ENCODE data around the gene HPGD.
A peak's percentile ranks its signal among the peaks of the same experiment; 100 is the strongest.

The HPGD gene

DNA sequence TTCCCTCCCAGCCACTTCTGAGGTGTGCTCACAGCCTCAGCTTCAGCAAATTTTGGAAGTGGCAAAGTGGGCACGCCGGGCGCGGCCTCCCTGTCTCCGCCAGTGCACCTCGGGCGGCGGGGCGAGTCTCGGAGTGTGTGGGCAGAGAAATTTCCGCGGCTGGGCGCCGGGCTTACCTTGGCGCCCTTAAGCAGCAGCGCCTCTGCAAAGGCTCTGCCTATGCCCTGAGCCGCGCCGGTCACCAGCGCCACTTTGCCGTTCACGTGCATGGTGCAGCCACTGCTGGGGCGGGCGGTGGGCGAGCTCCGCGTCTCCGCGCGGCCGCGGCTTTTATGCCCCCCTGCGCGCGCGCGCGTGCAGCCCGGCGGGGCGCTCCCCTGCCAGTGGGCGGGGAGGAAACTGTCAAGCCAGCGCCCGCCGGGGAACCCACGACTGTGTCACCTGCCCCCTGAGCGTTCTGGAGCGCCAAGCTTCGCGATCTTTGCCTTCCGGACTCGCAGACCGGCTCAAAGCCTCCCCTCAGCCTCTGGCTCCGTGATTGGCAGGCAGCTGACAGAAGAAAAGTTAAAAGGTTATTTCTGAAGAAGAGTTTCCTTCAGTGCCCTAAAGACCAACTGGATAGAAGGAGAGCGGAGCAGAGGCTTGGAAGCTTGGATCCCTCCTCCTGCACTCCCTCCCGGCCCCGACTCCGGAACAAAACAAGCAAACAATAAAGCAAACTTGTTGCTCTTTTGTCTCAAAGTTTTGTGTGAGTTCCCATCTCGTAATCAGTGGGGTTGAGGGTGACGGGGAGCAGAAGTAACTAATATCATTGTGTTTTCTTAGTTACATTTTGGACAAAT, at the start of gene HPGD:
HPGD (minus strand) TSS at position 306 of the 842 bp plus-strand sequence; CDS start at position 269, 37 bp downstream.
- DNase-seq (ENCODE audit: low read depth in 2 of 2): peak; percentile 16 to 51

DNA sequence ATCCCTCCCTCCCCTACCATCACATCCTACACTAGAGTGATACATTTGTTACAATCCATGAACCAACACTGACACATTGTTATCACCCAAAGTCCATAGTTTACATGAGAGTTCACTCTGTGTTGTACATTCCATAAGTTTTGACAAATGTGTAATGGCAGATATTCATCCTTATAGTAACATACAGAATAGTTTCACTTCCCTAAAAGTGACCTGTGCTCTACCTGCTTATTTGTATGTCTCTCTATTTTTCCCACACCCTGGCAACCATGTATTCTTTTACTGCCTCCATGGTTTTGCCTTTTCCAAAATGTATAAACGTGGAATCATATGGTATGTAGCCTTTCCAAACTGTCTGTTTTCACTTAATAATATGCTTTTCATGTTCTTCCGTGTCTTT, 42.2 kb upstream of the HPGD start:
- DNase-seq (ENCODE audit: low read depth in 2 of 2): no peak

DNA sequence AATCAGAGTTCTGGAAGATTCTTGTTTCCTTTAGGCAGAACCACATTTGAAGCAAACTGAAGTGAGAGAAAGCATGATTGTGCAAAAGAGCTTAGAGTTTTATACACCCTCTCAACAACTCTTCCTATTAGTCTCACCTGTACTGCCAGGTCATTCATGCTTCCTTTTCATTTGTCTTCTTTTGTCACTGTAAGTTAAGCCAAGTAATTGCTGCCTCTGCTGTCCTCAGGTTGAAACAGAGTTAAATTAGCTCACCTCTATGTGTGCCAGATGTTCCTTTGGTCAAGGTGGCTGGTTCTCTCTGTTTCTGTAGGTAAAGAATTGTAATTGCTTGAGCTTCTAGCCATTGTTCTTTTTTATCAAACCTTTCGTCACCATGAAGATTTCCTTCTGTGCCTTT, 41.1 kb upstream of the HPGD start:
- DNase-seq (ENCODE audit: low read depth in 2 of 2): no peak

DNA sequence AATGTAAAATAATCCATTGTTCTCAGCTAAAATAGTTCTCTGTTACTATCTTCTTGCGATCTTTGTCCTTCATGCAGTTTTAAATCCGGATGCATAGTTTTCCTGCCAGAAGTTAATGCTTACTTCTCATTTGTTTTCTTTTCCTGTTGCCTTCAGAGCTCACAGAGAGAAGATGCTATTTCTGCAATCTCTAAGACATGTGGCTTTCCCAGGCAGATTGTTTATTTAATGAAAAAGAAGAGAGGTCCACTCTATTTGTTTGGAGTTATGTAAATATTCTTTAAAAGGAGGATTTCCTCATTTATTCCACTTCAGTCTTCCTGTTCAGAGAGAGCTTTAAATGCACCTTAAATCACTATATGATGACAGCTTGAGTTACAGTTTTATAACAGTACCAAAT, 39.3 kb upstream of the HPGD start:
- DNase-seq (ENCODE audit: low read depth in 2 of 2): no peak

DNA sequence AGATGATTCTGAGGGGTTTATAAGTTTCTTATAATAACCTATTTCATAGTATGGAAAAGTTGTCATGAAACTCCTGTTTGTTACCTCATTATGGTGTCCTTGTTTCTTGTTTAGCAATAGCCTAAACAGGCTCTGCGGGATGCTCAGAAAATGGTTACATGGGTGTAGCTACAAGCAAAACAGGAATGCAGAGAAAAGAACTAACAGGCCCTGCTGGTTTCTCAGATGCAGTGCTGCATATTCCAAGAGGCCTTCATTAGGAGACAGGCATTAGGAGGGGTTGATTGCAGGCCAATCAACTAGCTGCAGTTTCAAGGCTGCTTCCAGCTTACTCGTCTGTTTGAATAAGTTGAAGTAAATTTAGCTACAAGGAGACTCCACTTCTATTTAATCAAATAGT, 37.6 kb upstream of the HPGD start:
- DNase-seq (ENCODE audit: low read depth in 2 of 2): no peak

DNA sequence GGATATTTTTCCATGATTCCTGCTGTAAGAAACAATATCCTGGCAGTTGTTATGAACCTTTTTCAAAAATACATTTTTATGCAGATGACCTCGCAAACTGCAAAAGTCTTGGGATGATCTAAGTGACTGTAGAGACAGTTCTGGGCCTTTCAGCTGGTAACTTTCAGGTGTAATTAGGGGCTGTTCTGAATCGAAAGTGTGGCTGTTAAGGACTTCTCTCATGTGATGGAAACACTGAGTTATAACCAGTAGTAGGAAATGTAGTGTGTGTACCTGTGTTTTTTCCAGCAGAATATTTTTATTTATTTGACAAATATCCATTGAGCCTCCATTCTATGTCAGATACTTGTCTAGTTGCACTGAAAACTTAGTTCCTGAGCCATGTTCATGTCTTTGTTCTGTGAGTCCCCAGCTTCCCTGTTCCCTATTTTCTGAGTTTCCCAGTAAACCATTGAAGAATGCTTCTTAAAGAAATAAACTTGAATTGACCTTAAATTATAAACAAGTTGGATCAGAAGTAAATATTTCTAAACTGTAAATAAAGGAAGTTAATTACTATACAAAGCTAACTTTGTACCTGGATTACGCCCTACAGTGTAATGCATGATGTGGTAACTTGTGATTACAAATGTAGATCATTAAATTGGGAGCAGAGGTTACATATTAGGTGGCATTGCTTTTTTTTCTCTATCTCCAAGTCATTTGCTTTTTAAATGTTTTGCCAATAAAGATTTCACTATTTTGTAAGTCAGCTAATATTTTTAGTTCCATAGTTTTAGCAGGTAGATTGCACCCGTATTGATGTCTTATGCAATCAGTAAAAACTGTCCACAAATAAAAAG, 33.7 kb upstream of the HPGD start:
- no peak for DNase-seq (ENCODE audit: low read depth in 2 of 2)

DNA sequence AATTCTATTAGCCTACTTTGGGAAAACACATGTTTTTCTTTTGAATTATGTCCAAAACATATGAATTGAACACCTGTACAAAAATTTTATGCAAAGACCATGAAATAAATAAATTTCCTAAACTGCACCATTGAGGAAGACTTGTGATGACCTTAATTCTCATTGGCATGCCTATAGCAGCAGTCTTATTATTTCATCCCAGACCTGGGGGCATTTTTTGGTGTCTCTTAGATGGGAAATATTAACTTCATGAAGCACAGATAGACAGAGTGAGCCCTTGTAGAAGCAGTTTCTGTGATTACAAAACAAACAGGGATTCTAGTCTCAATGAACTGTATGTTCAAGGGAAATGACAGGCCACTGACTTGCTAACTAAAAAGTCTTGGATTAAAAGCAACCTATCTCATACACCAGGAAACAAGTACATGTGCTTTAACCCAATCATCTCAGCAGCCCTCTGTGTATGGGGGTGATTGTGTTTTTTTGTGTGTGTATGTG, 32.0 kb upstream of the HPGD start:
- DNase-seq (ENCODE audit: low read depth in 2 of 2): no peak

DNA sequence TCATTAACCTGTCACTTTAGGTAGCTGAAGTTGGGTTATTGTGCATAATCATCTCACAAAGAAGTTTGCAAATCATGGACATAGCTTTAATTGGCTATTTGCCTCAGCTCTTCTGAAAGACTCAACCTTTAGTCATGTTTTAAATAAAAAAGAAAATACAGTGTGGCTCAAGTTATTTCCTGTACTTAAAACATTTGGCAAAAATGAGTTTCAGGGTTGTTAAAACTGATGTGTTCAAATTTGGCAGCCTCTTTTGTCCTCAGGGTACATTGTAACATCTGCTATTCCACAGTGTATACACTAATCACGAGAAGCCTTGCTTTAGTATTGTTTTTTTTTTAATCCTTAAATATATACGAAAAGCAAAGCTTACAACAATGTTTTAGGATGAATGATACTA, 31.5 kb upstream of the HPGD start:
- DNase-seq (ENCODE audit: low read depth in 2 of 2): no peak

DNA sequence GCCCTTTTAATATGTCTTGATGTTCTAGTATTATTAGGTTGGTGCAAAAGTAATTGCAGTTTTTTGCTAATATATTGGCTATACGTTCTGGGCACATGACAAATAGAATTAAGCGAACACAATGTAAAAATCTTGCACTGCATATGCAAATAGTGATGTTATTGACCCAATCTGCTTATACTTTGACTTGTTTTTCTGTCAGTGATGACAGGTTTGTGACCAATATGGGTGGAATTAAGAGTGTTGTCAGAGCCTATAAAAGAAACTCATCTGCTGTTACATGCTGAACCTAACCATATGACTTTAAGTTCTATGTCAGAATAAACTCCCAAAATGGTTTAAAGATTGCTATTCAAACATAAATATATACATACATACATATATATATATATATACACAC, 30.7 kb upstream of the HPGD start:
- DNase-seq (ENCODE audit: low read depth in 2 of 2): no peak

DNA sequence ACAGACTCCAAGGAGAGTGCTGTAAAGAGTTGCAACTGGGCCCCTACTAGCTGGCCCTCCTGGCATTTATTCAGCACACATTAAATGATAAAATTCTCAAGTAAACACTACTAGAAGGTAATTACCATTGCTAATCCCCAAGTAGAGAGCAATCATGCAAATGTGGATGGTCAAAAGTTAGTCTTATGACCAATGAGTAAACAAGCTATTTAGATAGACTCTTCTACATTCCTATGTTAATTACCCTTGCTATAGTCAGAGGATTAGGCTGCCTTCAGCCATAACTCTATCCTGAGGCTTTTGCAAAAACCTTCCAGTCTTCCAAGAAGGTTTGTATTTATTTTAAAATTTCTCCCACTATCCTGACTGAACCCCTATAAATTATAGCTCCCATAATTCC, 28.3 kb upstream of the HPGD start:
- no peak for DNase-seq (ENCODE audit: low read depth in 2 of 2)

DNA sequence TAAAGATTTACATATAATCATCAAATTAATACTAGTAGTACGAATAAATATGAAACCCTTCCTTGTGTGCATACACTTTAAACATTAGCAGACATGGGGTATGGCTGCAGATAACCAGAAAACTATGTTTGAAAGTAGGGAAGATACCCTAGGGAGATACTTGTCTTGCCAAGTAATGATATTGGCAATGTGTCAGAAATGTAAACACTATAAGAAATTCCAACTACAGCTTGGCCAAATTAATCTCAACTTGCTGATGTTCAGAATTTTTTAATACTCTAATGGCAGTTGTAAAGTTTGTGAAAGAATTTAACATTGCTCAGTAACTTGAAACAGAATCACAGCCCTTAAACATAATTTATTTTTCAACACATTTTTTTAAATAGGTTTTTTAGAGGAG, 27.4 kb upstream of the HPGD start:
- no peak for DNase-seq (ENCODE audit: low read depth in 2 of 2)

DNA sequence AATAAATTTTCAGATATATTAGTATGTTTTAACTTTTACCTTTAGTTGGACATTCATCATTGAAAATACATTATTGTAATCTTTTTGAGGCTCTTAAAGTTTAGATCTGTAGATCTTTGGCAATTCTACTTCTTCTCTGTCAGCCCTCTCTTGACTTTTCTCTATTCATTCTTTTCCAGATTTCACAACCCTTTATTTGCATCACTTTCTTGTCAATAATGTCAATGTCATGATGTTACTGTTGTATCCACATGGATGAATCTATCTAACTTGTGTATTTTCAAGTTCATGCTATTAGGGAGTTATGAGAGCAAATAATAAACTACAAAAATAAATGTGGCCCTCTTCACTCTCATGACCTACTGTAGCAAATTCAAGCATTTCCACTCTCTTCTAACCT, 23.0 kb upstream of the HPGD start:
- no peak for DNase-seq (ENCODE audit: low read depth in 2 of 2)

DNA sequence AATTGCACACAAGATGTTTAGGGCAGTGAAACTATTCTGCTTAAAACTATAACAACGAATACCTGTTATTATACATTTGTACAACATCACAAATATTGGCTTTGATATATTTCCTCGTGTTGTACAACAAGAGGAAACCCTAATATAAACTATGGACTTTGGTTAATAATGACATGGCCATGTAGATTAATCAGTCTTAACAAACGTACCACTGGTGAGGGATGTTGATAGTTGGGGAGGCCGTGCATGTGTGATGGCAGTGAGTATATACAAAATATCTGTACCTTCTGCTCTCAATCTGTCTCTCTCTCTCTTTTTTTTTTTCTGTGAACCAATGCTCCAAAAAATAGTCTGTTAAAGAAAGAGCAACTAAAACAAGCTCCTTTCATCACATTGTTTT, 22.2 kb upstream of the HPGD start:
- DNase-seq (ENCODE audit: low read depth in 2 of 2): no peak

DNA sequence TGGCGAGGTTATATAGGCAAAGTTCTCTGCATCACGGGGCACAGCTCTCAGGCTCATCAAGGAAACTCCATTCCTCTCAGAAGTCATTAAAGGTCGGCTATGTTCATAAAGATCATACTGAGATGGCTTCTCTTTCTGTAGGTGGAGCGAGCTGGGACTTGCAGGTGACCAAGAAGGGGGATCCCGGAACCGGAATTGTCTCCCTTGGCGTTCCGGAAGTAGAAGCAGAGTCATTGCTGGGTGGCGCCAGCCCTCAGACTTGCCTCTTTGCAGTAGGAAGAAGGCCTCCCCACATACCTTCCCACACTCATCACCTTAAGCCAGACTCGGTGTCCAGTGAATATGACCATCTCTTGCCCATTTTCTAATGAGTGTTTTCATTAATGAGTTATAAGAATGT, 17.9 kb upstream of the HPGD start:
- no peak for DNase-seq (ENCODE audit: low read depth in 2 of 2)

DNA sequence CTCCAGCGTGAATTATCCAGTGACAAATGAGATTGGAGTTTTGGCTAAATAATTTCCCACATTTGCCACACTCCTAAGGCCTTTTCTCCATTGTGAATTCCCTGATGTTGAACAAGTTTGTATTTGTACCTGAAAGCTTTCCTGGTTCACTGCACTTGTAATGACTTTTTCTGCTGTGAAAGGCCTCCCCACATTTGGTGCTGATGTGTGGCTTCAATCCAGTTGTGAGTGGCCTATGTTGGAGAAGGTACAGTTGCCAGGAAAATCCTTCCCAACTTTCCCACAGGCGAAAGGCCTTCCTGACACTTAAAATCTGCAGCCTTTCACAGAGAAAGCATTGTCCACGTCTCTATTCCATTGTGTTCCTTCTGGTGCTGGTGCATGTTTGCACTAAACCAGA, 17.3 kb upstream of the HPGD start:
- DNase-seq (ENCODE audit: low read depth in 2 of 2): no peak

DNA sequence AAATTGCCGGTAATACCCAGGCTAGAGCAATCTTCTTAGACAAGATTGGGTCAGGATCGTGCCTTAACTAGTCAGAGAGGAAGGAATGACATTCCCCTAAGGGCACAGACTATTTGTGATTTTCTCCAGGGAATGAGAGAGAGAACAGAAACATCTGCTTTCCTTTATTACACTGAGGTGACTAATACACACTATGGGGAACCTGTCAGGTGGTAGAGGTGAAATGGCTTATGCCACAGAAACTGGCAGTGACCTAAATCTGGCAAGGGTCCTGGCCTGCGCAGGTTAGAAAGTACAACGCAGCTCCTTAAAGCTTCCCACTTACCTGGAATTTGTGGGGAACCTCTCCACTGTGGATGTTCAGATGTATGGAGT, 16.6 kb upstream of the HPGD start:
- no peak for DNase-seq (ENCODE audit: low read depth in 2 of 2)

DNA sequence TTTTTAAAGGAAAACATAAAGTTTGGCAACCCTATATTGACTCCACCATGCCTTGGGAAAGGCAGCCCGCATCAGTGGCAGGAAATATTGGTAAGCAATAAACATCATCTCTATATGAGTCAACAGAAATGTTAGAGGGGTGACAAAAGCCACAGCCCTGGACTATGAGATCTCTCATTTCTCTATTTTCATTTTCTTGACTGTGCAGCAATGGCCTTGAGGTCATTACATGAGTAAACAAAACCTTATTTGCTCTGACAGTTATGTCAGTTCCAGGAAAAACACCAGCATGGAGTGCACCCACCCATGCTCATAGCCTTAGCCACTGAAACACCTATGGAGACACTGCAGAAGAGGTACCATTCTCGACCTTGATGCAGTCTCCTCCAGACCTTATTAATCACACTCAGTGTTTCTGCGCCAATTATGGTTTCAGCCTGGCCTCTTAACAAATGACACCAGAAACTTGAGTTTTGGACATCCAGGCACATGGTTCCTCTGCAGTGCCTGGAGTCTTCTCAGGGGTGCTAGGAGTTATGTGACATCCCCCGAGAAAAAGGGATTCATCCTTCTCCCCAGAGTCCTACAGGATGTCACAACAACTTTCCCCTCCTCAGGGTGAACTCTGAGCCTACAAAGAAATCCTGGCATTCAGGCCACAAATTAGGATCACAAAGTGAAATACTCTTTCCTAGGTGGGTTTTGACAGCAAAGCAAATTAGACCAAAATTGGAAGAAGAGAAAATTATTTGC, 16.0 kb upstream of the HPGD start:
- DNase-seq (ENCODE audit: low read depth in 2 of 2): no peak

DNA sequence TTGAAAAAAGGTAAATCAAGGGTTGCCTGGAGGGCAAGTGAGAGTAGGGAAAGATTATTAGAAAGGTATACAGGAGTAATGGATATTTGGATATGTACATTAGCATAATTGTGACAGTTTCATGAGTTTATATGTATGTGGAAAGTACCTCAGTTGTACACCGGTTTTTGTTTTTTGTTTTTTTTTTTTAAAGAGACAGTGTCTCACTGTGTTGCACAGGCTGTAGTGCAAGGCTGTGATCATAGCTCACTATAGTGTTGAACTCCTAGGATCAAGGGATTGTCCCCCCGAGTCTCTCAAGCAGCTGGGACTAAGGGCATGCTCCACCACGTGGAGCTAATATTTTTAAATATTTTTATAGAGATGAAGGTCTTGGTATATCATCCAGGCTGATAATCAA, 15.3 kb upstream of the HPGD start:
- DNase-seq (ENCODE audit: low read depth in 2 of 2): no peak

DNA sequence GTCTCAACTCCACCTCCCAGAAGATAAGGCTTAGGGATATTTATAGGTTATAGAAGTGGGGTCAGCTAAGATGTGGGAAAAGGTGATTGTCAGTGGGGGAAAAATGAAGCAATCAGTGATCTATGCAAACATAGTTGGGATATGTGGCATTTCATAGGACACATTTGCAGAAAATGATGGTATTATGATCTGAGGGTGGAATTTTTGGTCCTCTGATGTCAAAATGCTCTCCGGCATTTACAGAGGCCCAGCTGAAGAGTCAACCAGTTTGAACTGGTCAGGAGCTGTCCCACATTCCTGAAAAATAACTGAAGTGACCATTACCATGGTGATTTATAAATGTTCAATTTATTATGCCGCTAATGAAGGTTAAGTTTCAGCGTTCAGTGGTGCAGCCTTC, 12.2 kb upstream of the HPGD start:
- no peak for DNase-seq (ENCODE audit: low read depth in 2 of 2)

DNA sequence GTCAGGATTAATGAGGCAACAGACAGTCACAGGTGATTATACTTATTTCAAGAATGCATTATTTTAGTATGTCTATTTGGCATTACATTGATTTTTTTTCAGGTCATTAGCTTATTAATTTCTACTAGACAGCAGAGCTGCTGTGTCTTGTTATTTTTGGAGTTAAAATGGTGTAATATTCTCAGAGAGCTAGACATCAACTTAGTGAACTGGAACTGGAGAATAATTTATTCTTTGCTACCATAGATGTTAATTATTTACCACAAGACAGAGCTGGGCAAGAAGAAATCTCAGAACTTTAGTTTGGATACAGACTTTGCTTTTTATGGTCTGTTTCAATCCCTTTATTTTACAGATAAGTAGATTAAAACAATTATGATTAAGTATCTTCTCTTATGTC, 10.2 kb upstream of the HPGD start:
- no peak for DNase-seq (ENCODE audit: low read depth in 2 of 2)

DNA sequence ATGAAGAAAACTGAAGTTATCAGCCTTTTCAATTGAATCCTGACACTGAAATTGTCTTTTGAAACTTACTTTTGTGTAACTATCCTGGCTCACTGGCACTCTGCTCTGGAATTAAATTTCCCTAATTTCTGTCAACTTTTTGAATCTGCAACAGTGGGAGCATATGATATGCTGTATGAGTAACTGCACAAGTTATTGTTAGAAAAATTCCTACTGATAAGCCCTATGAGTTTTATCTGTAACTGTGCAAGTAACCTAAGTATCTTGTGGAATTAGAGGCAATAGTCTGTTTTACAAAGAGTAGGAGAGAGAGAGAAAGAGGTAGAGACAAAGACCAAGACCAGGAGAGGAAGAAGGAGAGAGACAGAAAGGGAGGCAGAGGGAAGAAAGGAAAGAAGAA, 9.2 kb upstream of the HPGD start:
- no peak for DNase-seq (ENCODE audit: low read depth in 2 of 2)

DNA sequence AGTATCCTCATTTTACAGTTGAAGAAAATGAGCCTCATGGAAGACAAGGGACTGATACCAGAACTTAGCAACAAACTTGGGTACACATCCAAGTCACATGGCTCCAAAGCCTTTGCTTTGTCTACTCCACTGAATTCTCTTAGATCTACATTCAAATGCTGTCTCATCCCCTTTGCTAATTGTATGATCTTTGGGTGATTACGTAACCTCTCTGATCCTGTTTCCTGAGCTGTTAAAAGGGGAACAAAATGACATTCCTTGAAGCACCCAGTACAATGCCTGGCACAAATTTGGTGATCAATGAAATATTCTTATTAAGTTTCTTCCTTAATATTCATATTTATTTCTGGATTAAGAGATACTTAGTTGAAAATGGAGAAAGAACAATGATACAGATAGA, 5.9 kb upstream of the HPGD start:
- DNase-seq (ENCODE audit: low read depth in 2 of 2): no peak
